ENCODE measurements around the gene EML1.

DNA sequence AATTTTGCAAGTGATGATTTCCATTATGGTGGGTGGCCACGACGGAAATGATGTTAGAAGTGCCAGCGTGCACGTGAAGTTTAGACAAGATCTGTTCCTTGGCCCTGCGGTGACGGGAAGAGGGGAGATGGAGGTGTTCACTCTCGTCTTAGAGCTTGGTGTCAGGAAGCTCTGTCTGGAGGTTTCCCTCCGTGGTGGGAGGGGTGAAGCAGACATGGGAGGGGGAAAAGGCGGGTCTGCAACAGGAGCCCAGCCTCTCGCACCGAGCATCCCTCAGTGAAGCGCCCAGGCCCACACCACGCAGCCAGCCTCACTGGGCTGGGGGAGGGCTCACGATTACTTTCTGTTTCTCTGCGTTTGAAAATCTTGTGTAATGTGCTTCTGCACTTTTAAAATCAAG, 26.3 kb downstream of the EML1 start:
- TF ChIP-seq EZH2 (IDR thresholded peaks at IDR 0.05), result no peak
- TF ChIP-seq, protein P1, sequence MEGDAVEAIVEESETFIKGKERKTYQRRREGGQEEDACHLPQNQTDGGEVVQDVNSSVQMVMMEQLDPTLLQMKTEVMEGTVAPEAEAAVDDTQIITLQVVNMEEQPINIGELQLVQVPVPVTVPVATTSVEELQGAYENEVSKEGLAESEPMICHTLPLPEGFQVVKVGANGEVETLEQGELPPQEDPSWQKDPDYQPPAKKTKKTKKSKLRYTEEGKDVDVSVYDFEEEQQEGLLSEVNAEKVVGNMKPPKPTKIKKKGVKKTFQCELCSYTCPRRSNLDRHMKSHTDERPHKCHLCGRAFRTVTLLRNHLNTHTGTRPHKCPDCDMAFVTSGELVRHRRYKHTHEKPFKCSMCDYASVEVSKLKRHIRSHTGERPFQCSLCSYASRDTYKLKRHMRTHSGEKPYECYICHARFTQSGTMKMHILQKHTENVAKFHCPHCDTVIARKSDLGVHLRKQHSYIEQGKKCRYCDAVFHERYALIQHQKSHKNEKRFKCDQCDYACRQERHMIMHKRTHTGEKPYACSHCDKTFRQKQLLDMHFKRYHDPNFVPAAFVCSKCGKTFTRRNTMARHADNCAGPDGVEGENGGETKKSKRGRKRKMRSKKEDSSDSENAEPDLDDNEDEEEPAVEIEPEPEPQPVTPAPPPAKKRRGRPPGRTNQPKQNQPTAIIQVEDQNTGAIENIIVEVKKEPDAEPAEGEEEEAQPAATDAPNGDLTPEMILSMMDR (IDR thresholded peaks at IDR 0.05), result no peak
- no peak for TF ChIP-seq EZH2phosphoT487 (IDR thresholded peaks at IDR 0.05)

Data from neural progenitor cell (in vitro differentiated cells).